ENCODE results near the gene ASCC1. TPM values are rescaled to one million over a fixed set of nuclear protein-coding genes. Genes with fewer than 3 reads are reported as not detected.

Gene ASCC1
- total and polyA plus RNA-seq, 2 donors (not counting 1 experiment from before 2014, with no cell fraction given): 17.9 to 28.1 TPM

DNA sequence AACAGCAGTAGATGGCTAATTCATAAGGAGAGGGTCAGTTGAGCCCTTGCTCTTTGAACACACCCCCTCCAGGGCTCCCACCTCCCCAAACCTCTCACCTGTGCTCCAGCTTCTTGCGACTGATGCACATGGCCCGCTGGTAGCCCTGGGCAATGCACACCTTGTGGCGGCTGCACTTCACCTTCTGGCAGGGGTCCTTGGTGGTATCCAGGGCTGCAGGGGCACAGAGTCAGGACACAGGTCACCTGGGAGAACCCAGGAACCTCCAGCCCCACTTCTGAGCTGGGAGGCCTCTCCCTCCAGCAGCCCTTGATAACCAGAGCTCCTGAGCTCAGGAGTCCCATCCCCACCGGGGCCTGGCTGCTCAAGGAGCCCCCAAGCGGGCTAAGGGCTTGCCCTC is 144.0 kb downstream of the ASCC1 start:
- intact Hi-C loops (cut with micrococcal nuclease): no loop called here
- Histone ChIP-seq H3K79me2 (ENCODE audit: control insufficient read depth, insufficient read depth, low read length) (peaks cover 9% of the 10 kb centered on the region), H3K4me3 (ENCODE audit: control extremely low read depth in 1 of 5, extremely low read depth in 1 of 5, insufficient read depth in 1 of 5, low read depth in 2 of 5, low read length in 4 of 5) (no peak overlapping the region), H3K27ac (ENCODE audit: low read length in 2 of 2) (no peak overlapping the region), H3K36me3 (replicated peaks in 1 of 2; ENCODE audit: control extremely low read depth in 1 of 2, control insufficient read depth in 1 of 2, extremely low read depth in 1 of 2, insufficient read depth in 2 of 2, low read length in 1 of 2) (peaks cover 0 to 72% of the 10 kb centered on the region in 2 experiments), H3K27me3 (replicated peaks in 1 of 4; ENCODE audit: control extremely low read depth in 1 of 4, control insufficient read depth in 3 of 4, insufficient read depth in 4 of 4, low read length in 3 of 4) (no peaks in the 10 kb centered on the region), H3K9ac (ENCODE audit: low read length) (no peak overlapping the region), H4K20me1 (ENCODE audit: control insufficient read depth, insufficient read depth, low read length, poor library complexity, severe bottlenecking) (peaks cover 64% of the 10 kb centered on the region), H3K4me2 (replicated peaks; ENCODE audit: low read depth, low read length, poor library complexity, severe bottlenecking) (no peak overlapping the region), H2AFZ (ENCODE audit: insufficient read depth, low read depth, low read length, poor library complexity, severe bottlenecking) (no peak overlapping the region), H3K4me1 (ENCODE audit: control insufficient read depth in 2 of 2, insufficient read depth in 2 of 2, low read length in 2 of 2) (peaks cover 12 to 18% of the 10 kb centered on the region in 2 donors), H3K9me3 (ENCODE audit: control extremely low read depth in 1 of 3, control insufficient read depth in 2 of 3, insufficient read depth in 1 of 3, low read length in 2 of 3) (peaks cover 0 to 7% (median 0%) of the 10 kb centered on the region in 3 donors)
- ChIA-PET POLR2A (no interaction called here), CTCF (interaction anchor here (1.1 to 2.3 kb wide), 2 partner anchors 23 kb away, joined by 4 to 10 read pairs; no protein-coding TSS in a partner anchor)
- H3K9me3 Mint-ChIP-seq (ENCODE audit: insufficient read depth): no peaks in the 10 kb centered on the region
- DNase-seq: no peak
- H3K27me3 Mint-ChIP-seq: no peaks in the 10 kb centered on the region
- 98% methylated on average over 5 of the region's 5 CpGs for WGBS (ENCODE audit: insufficient coverage)
- H3K4me1 Mint-ChIP-seq: peaks cover 18% of the 10 kb centered on the region
- no peak for TF ChIP-seq EZH2 (IDR thresholded peaks at IDR 0.05; ENCODE audit: borderline replicate concordance, insufficient read depth, low read depth, low read length, poor library complexity, severe bottlenecking)
- TF ChIP-seq CTCF (IDR thresholded peaks at IDR 0.05): no peak
- H3K27ac Mint-ChIP-seq: no peak overlapping the region
- H3K4me3 Mint-ChIP-seq: no peak overlapping the region
- no peak for ATAC-seq (ENCODE audit: low read depth)

GRCh38 chr10:72069751-72070526 is 146.1 kb downstream of the ASCC1 start:
- intact Hi-C loops (cut with micrococcal nuclease): no loop called here
- H4K20me1 ChIP-seq (ENCODE audit: control insufficient read depth, insufficient read depth, low read length, poor library complexity, severe bottlenecking): peaks cover 43% of the 10 kb centered on the region
- peaks cover 0 to 7% (median 0%) of the 10 kb centered on the region in 3 donors for H3K9me3 ChIP-seq (ENCODE audit: control extremely low read depth in 1 of 3, control insufficient read depth in 2 of 3, insufficient read depth in 1 of 3, low read length in 2 of 3)
- Mint-ChIP-seq H3K4me1 (peaks cover 2% of the 10 kb centered on the region), H3K4me3 (no peak overlapping the region), H3K27me3 (no peaks in the 10 kb centered on the region), H3K9me3 (ENCODE audit: insufficient read depth) (no peaks in the 10 kb centered on the region), H3K27ac (peak overlapping the region; percentile 3)
- no peaks in the 10 kb centered on the region for H3K4me1 ChIP-seq (ENCODE audit: control insufficient read depth in 2 of 2, insufficient read depth in 2 of 2, low read length in 2 of 2)
- H3K79me2 ChIP-seq (ENCODE audit: control insufficient read depth, insufficient read depth, low read length): peaks cover 5% of the 10 kb centered on the region
- H2AFZ ChIP-seq (ENCODE audit: insufficient read depth, low read depth, low read length, poor library complexity, severe bottlenecking): no peak overlapping the region
- H3K9ac ChIP-seq (ENCODE audit: low read length): no peak overlapping the region
- H3K36me3 ChIP-seq (replicated peaks in 1 of 2; ENCODE audit: control extremely low read depth in 1 of 2, control insufficient read depth in 1 of 2, extremely low read depth in 1 of 2, insufficient read depth in 2 of 2, low read length in 1 of 2): peaks cover 0 to 87% of the 10 kb centered on the region in 2 experiments
- no peak overlapping the region for H3K27ac ChIP-seq (ENCODE audit: low read length in 2 of 2)
- H3K27me3 ChIP-seq (replicated peaks in 1 of 4; ENCODE audit: control extremely low read depth in 1 of 4, control insufficient read depth in 3 of 4, insufficient read depth in 4 of 4, low read length in 3 of 4): no peaks in the 10 kb centered on the region
- no peak for DNase-seq
- no peak overlapping the region for H3K4me3 ChIP-seq (ENCODE audit: control extremely low read depth in 1 of 5, extremely low read depth in 1 of 5, insufficient read depth in 1 of 5, low read depth in 2 of 5, low read length in 4 of 5)
- 67% methylated on average over 7 of the region's 7 CpGs for WGBS (ENCODE audit: insufficient coverage)
- TF ChIP-seq CTCF (IDR thresholded peaks at IDR 0.05) (no peak), EZH2 (IDR thresholded peaks at IDR 0.05; ENCODE audit: borderline replicate concordance, insufficient read depth, low read depth, low read length, poor library complexity, severe bottlenecking) (no peak)
- ATAC-seq (ENCODE audit: low read depth): no peak
- ChIA-PET CTCF (interaction anchor here (0.6 to 1.2 kb wide), 3 partner anchors 21 to 57 kb away, joined by 3 read pairs; no protein-coding TSS in a partner anchor), POLR2A (interaction anchor here (1.3 kb wide), 1 partner anchor 179 kb away, joined by 4 read pairs; no protein-coding TSS in a partner anchor)
- no peak overlapping the region for H3K4me2 ChIP-seq (replicated peaks; ENCODE audit: low read depth, low read length, poor library complexity, severe bottlenecking)
